Activated T-helper 2 cell treated with anti-CD3 and anti-CD28 coated beads, Interferon-gamma antibody, Interleukin-2, Interleukin-4, amounts not matched to agents 10 μg/mL and 5 μg/mL and 100 μg/mL, durations not matched to agents 14 hours and 24 hours and 36 hours (primary cell): ENCODE measurements around the gene SMIM44. TPM values are rescaled to one million over a fixed set of nuclear protein-coding genes. Genes with fewer than 3 reads are reported as not detected.

ENCODE experiments used
- DNase-seq: peaks from one replicate; pipeline ENCODE4 v3.0.0; 2021; ENCODE audit warnings: low spot score
- H3K27ac Mint-ChIP-seq: one replicate; pipeline ENCODE4 v1.8.0; 2021; ENCODE audit warnings: mixed read lengths
- H3K27me3 Mint-ChIP-seq: one replicate; pipeline ENCODE4 v1.8.0; 2021; ENCODE audit warnings: low read depth, mixed read lengths
- H3K36me3 Mint-ChIP-seq: one replicate; pipeline ENCODE4 v1.8.0; 2021; ENCODE audit warnings: low read depth, mixed read lengths
- H3K4me1 Mint-ChIP-seq: one replicate; pipeline ENCODE4 v1.8.0; 2021; ENCODE audit warnings: low read depth, mixed read lengths
- H3K4me3 Mint-ChIP-seq: one replicate; pipeline ENCODE4 v1.8.0; 2021; ENCODE audit warnings: low read depth, mild to moderate bottlenecking, moderate library complexity, mixed read lengths
- H3K9me3 Mint-ChIP-seq: one replicate; pipeline ENCODE4 v1.8.0; 2021; ENCODE audit warnings: mixed read lengths
- intact Hi-C: fragments of 100-400 bp; cut with micrococcal nuclease; formaldehyde crosslinking; loops from one replicate; pipeline ENCODE4 v1.15.1; 2023
- total RNA-seq: library from RNA; stranded (reverse); gene quantifications from 2 replicates; pipeline ENCODE4 v1.2.3, GENCODE V29; 2022

Gene SMIM44
- total RNA-seq, 1 donor from 2014 or later, result not detected

DNA sequence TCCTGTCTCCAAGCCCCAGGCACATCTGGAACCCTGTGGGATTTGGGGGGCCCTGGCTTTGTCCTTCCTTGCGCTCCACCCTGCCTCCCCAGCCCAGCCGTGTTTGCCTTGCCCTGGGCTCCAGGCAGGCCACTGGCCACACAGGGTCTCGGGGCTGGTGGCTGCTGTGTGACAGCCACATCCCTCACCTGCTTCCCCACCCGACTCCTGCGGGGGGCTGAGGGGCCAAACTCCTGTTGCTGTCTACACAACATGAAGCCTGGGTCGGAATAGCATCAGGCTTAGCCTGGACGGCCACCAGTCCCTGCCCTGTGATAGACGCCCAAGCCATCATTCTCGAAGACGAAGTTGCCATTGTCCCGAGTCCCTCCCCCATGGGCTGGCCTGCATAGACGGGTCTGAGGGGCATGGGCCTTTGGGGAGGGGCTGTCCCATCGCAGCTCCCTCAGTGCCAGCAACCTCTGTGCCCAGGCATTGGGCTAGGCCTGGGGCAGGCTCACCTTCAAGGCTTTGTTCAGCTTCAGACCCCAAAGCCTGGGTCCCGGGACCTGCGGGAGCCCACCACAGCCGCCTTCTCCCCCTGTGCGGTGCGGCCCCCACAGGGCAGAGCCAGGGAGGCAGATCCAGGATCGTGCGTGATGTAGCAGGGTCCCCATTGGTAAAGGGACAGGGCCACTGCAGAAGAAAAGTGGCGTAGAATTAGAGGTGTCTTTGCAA is 40.3 kb upstream of the SMIM44 start:
- no peak overlapping the region for H3K27ac Mint-ChIP-seq
- H3K4me3 Mint-ChIP-seq, result no peak overlapping the region
- peaks cover 21% of the 10 kb centered on the region for H3K36me3 Mint-ChIP-seq
- no peaks in the 10 kb centered on the region for H3K9me3 Mint-ChIP-seq
- DNase-seq, result no peak
- intact Hi-C loops, result no loop called here
- no peaks in the 10 kb centered on the region for H3K4me1 Mint-ChIP-seq
- no peaks in the 10 kb centered on the region for H3K27me3 Mint-ChIP-seq

DNA sequence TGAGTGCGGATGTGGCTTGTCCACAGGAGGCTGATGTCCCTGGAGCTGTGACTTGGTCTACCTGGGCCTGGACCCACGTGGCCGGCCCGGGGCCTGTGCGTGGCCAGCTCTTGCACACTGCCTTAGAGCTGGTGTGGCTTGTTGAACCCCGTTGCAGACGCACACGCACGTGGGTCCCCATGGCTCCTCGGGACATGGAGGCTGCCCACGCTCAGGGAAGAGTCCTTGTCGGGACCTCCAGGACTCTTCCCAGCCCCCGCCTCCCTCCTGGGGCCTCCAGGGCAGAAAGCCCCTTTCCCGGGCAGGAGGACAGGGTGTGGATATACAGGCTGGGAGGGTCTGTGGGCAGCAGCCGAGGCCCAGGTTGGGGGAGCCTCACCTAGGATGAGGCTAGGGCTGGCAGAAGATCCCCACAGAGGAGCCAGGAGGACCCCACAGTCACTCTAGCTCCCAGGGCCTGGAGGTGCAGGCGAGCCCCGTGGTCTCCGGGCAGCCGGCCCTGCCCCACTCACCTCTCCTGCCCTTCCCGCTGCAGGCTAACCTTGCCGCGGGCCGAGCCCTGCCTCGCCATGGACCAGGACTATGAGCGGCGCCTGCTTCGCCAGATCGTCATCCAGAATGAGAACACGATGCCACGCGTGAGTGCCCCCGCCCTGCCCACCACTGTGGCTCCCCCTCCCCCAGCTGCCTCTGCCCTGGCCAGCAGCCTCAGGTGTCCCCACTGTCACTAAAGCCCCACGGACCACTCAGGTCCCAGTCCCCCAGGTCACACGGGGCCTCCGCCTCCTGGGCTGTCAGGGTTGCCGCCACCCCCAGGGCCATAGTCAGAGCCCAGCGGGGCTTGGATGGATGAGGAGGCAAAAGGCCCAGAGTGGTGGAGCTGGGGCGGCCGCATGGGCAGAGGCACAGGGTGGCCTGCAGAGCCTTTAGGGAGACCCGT is 39.5 kb upstream of the SMIM44 start:
- Mint-ChIP-seq H3K4me1 (no peaks in the 10 kb centered on the region), H3K27me3 (no peaks in the 10 kb centered on the region), H3K4me3 (no peak overlapping the region), H3K36me3 (peaks cover 21% of the 10 kb centered on the region), H3K9me3 (no peaks in the 10 kb centered on the region), H3K27ac (no peak overlapping the region)
- no peak for DNase-seq
- intact Hi-C loops, result no loop called here

GRCh38 chr19:3521104-3521445 is 37.8 kb upstream of the SMIM44 start:
- no peak for DNase-seq
- no peaks in the 10 kb centered on the region for H3K9me3 Mint-ChIP-seq
- H3K36me3 Mint-ChIP-seq, result peaks cover 16% of the 10 kb centered on the region
- H3K4me1 Mint-ChIP-seq, result no peaks in the 10 kb centered on the region
- no peak overlapping the region for H3K4me3 Mint-ChIP-seq
- intact Hi-C loops, result no loop called here
- H3K27me3 Mint-ChIP-seq, result no peaks in the 10 kb centered on the region
- H3K27ac Mint-ChIP-seq, result no peak overlapping the region

DNA sequence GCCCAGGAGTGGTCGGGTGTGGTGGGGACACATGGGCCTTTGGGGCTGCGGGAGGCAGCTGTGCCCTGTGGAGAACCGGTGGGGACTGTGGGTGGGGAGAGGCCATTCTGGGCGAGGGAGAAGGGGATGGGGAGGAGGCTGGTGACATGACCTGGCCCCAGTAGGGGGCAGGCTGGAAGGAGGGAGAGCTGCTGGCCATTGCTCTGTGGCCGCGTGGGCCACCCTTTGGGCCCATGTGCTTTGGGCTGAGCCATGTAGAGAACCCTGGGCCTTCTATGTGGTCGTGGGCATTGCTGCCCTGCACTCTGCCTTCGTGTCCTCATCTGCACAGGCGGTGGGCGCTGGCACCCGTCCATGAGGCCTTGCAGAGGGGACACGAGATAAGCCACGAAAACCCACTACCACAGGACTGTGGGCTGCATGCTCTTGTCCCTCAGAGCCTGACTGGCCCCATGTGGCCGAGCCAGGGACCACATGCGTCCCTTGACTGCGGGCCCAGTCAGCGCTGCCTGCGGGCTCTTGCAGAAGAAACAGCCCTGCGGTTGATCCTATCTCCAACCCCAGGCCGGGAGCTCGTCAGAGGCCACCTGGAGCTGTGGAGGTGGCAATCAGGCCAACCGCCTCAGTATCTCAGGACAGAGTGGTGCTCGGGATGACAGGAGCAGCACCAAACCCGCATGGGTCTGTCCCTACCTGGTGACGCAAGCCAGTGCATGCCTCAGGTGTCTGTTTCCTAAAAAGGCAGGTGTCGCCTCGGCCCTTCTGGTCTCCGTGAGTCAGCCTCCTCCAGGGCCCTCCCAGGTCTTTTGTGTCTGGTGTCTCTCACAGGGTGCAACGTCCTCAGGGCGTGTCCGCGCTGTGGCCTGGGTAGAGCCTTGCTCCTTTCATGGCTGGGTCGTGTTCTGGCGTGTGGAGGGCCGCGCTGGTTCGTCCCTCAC is 37.2 kb upstream of the SMIM44 start:
- Mint-ChIP-seq H3K36me3 (peaks cover 14% of the 10 kb centered on the region), H3K4me3 (no peak overlapping the region), H3K27ac (no peak overlapping the region), H3K27me3 (no peaks in the 10 kb centered on the region), H3K9me3 (no peaks in the 10 kb centered on the region), H3K4me1 (peaks cover 2% of the 10 kb centered on the region)
- DNase-seq, result no peak
- intact Hi-C loops, result no loop called here

GRCh38 chr19:3519126-3519525 is 35.9 kb upstream of the SMIM44 start:
- no peak overlapping the region for H3K4me3 Mint-ChIP-seq
- H3K27me3 Mint-ChIP-seq, result no peaks in the 10 kb centered on the region
- no peak overlapping the region for H3K27ac Mint-ChIP-seq
- H3K36me3 Mint-ChIP-seq, result peaks cover 11% of the 10 kb centered on the region
- H3K9me3 Mint-ChIP-seq, result no peaks in the 10 kb centered on the region
- peaks cover 2% of the 10 kb centered on the region for H3K4me1 Mint-ChIP-seq
- DNase-seq, result no peak
- intact Hi-C loops, result no loop called here

DNA sequence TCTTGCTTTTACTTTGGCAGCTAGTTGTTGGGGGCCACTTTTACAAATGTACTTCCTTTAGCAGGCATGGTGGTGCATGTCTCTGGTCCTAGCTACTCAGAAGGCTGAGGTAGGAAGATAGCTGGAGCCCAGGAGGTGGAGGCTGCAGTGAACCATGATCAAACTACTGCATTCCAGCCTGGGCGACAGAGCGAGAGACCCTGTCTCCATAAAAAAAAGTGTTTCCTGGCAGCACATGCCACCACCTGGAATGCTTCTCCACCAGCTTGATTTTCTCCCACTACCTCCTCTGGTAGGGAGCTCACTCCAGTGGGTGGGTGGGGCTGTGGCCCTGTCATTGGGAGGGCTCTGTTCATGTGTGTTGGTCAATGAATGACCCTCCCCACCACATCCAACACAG is 35.4 kb upstream of the SMIM44 start:
- peaks cover 11% of the 10 kb centered on the region for H3K36me3 Mint-ChIP-seq
- H3K9me3 Mint-ChIP-seq, result no peaks in the 10 kb centered on the region
- no peak overlapping the region for H3K27ac Mint-ChIP-seq
- no peaks in the 10 kb centered on the region for H3K27me3 Mint-ChIP-seq
- peaks cover 2% of the 10 kb centered on the region for H3K4me1 Mint-ChIP-seq
- intact Hi-C loops, result no loop called here
- no peak overlapping the region for H3K4me3 Mint-ChIP-seq
- DNase-seq, result no peak

GRCh38 chr19:3518255-3518654 is 35.0 kb upstream of the SMIM44 start:
- H3K27ac Mint-ChIP-seq, result no peak overlapping the region
- H3K4me1 Mint-ChIP-seq, result peaks cover 2% of the 10 kb centered on the region

DNA sequence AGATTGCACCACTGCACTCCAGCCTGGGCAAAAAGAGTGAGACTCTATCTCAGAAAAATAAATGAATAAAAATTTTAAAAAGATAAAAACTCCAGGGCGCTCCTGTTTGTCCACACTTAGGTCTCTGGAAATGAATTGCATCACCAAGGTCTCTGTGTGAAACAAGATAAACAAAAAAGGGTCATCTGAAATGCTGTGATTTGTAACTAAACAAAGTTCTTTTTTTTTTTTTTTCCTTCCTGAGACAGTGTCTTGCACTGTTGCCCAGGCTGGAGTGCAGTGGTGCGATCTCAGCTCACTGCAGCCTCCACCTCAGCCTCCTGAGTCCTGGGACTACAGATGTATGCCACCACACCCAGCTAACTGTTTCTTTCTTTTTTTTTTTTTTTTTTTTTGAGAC is 34.4 kb upstream of the SMIM44 start:
- Mint-ChIP-seq H3K27me3 (no peaks in the 10 kb centered on the region), H3K9me3 (no peaks in the 10 kb centered on the region), H3K36me3 (peaks cover 11% of the 10 kb centered on the region), H3K4me1 (peaks cover 2% of the 10 kb centered on the region), H3K4me3 (no peak overlapping the region), H3K27ac (no peak overlapping the region)
- intact Hi-C loops, result no loop called here
- no peak for DNase-seq

More at GRCh38 chr19:3518255-3518654, 35.0 kb upstream of the SMIM44 start:
- no peak for DNase-seq
- no peaks in the 10 kb centered on the region for H3K9me3 Mint-ChIP-seq
- H3K27me3 Mint-ChIP-seq, result no peaks in the 10 kb centered on the region
- intact Hi-C loops, result no loop called here
- no peak overlapping the region for H3K4me3 Mint-ChIP-seq
- peaks cover 11% of the 10 kb centered on the region for H3K36me3 Mint-ChIP-seq

DNA sequence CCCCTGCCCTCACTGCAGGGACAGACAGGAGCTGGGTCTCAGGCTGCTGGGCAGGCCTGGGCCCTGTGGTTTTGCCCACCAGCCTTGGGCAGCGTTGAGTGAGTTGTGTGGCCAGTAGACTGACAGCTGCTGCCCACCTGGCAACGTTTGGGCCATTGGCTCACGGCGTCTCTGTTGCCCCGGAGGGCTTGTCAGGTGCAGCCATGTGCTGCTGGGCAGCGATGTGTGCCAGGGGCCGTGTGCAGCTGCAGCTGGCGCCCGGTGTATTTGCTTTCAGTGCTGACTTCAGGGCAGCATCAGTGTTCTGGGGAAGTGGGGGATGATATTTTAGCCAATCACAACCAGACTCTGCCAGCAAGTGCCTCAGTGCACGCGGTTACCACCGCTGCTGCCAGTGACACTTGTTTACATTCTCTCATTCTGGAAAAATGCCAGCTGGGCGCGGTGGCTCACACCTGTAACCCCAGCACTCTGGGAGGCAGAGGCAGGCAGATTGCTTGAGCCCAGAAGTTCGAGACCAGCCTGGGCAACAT is 33.5 kb upstream of the SMIM44 start:
- Mint-ChIP-seq H3K36me3 (peaks cover 10% of the 10 kb centered on the region), H3K4me1 (peaks cover 2% of the 10 kb centered on the region), H3K27me3 (no peaks in the 10 kb centered on the region), H3K9me3 (no peaks in the 10 kb centered on the region), H3K27ac (no peak overlapping the region), H3K4me3 (no peak overlapping the region)
- intact Hi-C loops, result no loop called here
- DNase-seq, result no peak

DNA sequence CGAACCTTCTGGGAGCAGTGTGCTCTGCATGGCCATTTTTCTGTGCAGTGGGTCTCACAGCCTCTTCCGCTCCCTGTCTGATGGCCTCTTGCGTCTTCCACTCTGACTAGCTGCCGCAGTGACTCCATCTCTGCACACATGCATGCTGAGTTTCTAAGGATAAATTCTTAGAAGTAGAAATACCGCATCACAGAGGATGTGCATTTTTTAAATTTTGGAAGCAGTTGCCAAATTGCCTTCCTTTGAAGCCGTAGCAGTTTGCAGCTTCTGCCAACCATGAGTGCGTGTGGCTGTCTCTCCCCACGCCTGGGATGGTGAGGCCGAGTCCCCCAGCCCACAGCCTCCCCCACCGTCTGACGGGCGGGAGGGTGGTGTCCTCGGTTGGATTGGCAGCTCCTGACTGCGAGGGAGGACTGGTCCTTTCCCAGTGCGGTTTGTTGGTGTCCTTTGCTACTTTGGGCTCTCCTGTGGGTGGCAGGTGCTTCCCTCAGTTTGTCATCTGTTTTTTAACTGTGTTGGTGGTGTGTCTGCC is 32.7 kb upstream of the SMIM44 start:
- no peak for DNase-seq
- peaks cover 8% of the 10 kb centered on the region for H3K36me3 Mint-ChIP-seq
- intact Hi-C loops, result no loop called here
- no peak overlapping the region for H3K4me3 Mint-ChIP-seq
- peaks cover 2% of the 10 kb centered on the region for H3K4me1 Mint-ChIP-seq
- no peaks in the 10 kb centered on the region for H3K27me3 Mint-ChIP-seq
- no peaks in the 10 kb centered on the region for H3K9me3 Mint-ChIP-seq
- H3K27ac Mint-ChIP-seq, result no peak overlapping the region

- Mint-ChIP-seq H3K9me3 (no peaks in the 10 kb centered on the region), H3K4me1 (peaks cover 4% of the 10 kb centered on the region), H3K4me3 (no peak overlapping the region), H3K36me3 (peaks cover 9% of the 10 kb centered on the region), H3K27ac (no peak overlapping the region), H3K27me3 (no peaks in the 10 kb centered on the region)
- intact Hi-C loops, result no loop called here
- DNase-seq, result no peak
Observed at GRCh38 chr19:3514930-3515329, 31.7 kb upstream of the SMIM44 start.
